K562 (cell line): Measurements from ENCODE around the gene SCNN1A. TPM values are rescaled to one million over a fixed set of nuclear protein-coding genes. Genes with fewer than 3 reads are reported as not detected.

Source experiments
- ARID1B ChIP-seq: fragments of 450-650 bp; IDR thresholded peaks from 2 replicates; pipeline ENCODE4 v1.6.1; 2016; ENCODE audit warnings: antibody characterized with exemption, mild to moderate bottlenecking, inconsistent platforms
- ATF2 ChIP-seq: sonication (generic); formaldehyde crosslinking; IDR thresholded peaks from 2 replicates; pipeline ENCODE4 v1.8.1; 2022; ENCODE audit warnings: missing genetic modification reagents
- DDX20 ChIP-seq: fragments of 450-650 bp; IDR thresholded peaks from 2 replicates; pipeline ENCODE4 v1.6.1; 2016; ENCODE audit warnings: missing genetic modification characterization, low read depth, mild to moderate bottlenecking, missing compliant biosample characterization, moderate library complexity
- FOXA3 ChIP-seq, 2 experiments: fragments of 450-650 bp in 1 of 2; sonication (generic) in 1 of 2; formaldehyde crosslinking; IDR thresholded peaks in 1 of 2; conservative IDR thresholded peaks in 1 of 2; 2 replicates each; pipeline versions ENCODE4 v1.4.0 to v1.8.0; 2020 to 2022; ENCODE audit warnings: mild to moderate bottlenecking in 2 of 2, missing genetic modification reagents in 1 of 2
- GATAD2B ChIP-seq: fragments of 450-650 bp; IDR thresholded peaks from 2 replicates; pipeline ENCODE4 v1.6.1; 2017; ENCODE audit warnings: mild to moderate bottlenecking, borderline replicate concordance
- HCFC1 ChIP-seq: IDR thresholded peaks from 2 replicates; pipeline ENCODE4 v1.6.1; 2012; ENCODE audit warnings: low read depth, low read length, improper control_type of control experiment
- JUNB ChIP-seq: fragments of 450-650 bp; formaldehyde crosslinking; conservative IDR thresholded peaks from 2 replicates; pipeline ENCODE4 v1.4.0; 2020; ENCODE audit warnings: mild to moderate bottlenecking
- JUND ChIP-seq, 2 experiments: IDR thresholded peaks; 2 replicates in 1 of 2; 3 replicates in 1 of 2; pipeline ENCODE4 v1.6.1; 2011; ENCODE audit warnings: borderline replicate concordance in 2 of 2, low read depth in 2 of 2, low read length in 2 of 2, improper control_type of control experiment in 1 of 2, missing biosample characterization in 1 of 2, missing genetic modification characterization in 1 of 2, missing genetic modification reagents in 1 of 2
- KHSRP ChIP-seq: fragments of 450-650 bp; IDR thresholded peaks from 2 replicates; pipeline ENCODE4 v1.6.1; 2017
- MAZ ChIP-seq, 2 experiments: fragments of 450-650 bp in 1 of 2; sonication (generic) in 1 of 2; formaldehyde crosslinking; IDR thresholded peaks in 1 of 2; conservative IDR thresholded peaks in 1 of 2; 2 replicates each; pipeline versions ENCODE4 v1.4.0 to v1.5.0; 2020; ENCODE audit warnings: mild to moderate bottlenecking in 1 of 2, missing genetic modification reagents in 1 of 2
- RAD21 ChIP-seq, 2 experiments: fragments of 250-450 bp in 1 of 2; fragments of 450-650 bp in 1 of 2; sonication (Bioruptor Pico) in 1 of 2; formaldehyde crosslinking in 1 of 2; IDR thresholded peaks in 1 of 2; conservative IDR thresholded peaks in 1 of 2; 2 replicates each; pipeline versions ENCODE4 v1.4.0 to v1.8.0; 2020 to 2022; ENCODE audit warnings: mild to moderate bottlenecking in 2 of 2, moderate library complexity in 1 of 2
- SMARCE1 ChIP-seq: fragments of 450-650 bp; IDR thresholded peaks from 2 replicates; pipeline ENCODE4 v1.7.1; 2016; ENCODE audit warnings: mild to moderate bottlenecking
- TAF9B ChIP-seq: fragments of 450-650 bp; IDR thresholded peaks from 2 replicates; pipeline ENCODE4 v1.6.1; 2018; ENCODE audit warnings: mild to moderate bottlenecking; ENCODE audit not compliant: partially characterized antibody
- ZNF398 ChIP-seq: fragments of 250-450 bp; sonication (Bioruptor Pico); IDR thresholded peaks from 2 replicates; pipeline ENCODE4 v1.8.0; 2021; ENCODE audit warnings: moderate library complexity, mild to moderate bottlenecking, inconsistent platforms
- ZNF445 ChIP-seq: fragments of 250-450 bp; sonication (Bioruptor Pico); IDR thresholded peaks from 2 replicates; pipeline ENCODE4 v1.4.0; 2020; ENCODE audit warnings: low read depth, mild to moderate bottlenecking, moderate library complexity
- polyA plus RNA-seq, 8 experiments: library from polyadenylated mRNA; depleted of rRNA in 4 of 8; stranded (reverse) in 5 of 8; unstranded in 3 of 8; fragments of >200 nt; fragmentation: Nextera tagmentation in 2 of 8; fragmentation: Illumina TruSeq in 1 of 8; extraction: Ambion mirVana in 2 of 8; extraction: Trizol in 1 of 8; gene quantifications; 2 replicates each; pipeline versions ENCODE4 v1.2.1 to v1.2.3, GENCODE V29; 2011 to 2014; ENCODE audit warnings: inconsistent platforms in 1 of 8, missing spikeins in 1 of 8
- total RNA-seq, 7 experiments: library from RNA; depleted of rRNA in 6 of 7; stranded (reverse); fragments of >200 nt in 6 of 7; fragmentation: Illumina TruSeq in 2 of 7; extraction: Trizol in 2 of 7; gene quantifications; 2 replicates each; pipeline versions ENCODE4 v1.2.1 to v1.2.3, GENCODE V29; 2011 to 2021; ENCODE audit warnings: low replicate concordance in 1 of 7
- TF ChIP-seq, protein P1 (sequence below), 3 experiments: IDR thresholded peaks in 2 of 3; conservative IDR thresholded peaks in 1 of 3; 2 replicates each; pipeline ENCODE4 v1.5.1; 2011 to 2012; ENCODE audit warnings: low read length in 3 of 3, mild to moderate bottlenecking in 3 of 3, control low read depth in 2 of 3, improper control_type of control experiment in 1 of 3, inconsistent platforms in 1 of 3, low read depth in 1 of 3, mixed read lengths in 1 of 3, moderate library complexity in 1 of 3; ENCODE audit not compliant: insufficient read depth in 2 of 3
- TF ChIP-seq, protein P2 (sequence below): fragments of 200-800 bp; sonication (Bioruptor generic); IDR thresholded peaks from 2 replicates; pipeline ENCODE4 v1.6.1; 2017; ENCODE audit warnings: missing genetic modification characterization, missing compliant biosample characterization
- TF ChIP-seq, protein P3 (sequence below), 3 experiments: fragments of 200-800 bp in 1 of 3; sonication (Bioruptor generic) in 1 of 3; sonication (generic) in 1 of 3; formaldehyde crosslinking in 1 of 3; IDR thresholded peaks; 2 replicates each; pipeline versions ENCODE4 v1.6.1 to v1.8.0; 2016 to 2022; ENCODE audit warnings: mild to moderate bottlenecking in 2 of 3, missing compliant biosample characterization in 2 of 3, missing genetic modification characterization in 2 of 3, missing genetic modification reagents in 1 of 3

The SCNN1A gene
- total and polyA plus RNA-seq, 9 of the 15 experiments (the other 6 are each of a cell fraction or from before 2014, with no cell fraction given): 0.15 to 0.49 (median 0.32) TPM; not detected in 5

DNA sequence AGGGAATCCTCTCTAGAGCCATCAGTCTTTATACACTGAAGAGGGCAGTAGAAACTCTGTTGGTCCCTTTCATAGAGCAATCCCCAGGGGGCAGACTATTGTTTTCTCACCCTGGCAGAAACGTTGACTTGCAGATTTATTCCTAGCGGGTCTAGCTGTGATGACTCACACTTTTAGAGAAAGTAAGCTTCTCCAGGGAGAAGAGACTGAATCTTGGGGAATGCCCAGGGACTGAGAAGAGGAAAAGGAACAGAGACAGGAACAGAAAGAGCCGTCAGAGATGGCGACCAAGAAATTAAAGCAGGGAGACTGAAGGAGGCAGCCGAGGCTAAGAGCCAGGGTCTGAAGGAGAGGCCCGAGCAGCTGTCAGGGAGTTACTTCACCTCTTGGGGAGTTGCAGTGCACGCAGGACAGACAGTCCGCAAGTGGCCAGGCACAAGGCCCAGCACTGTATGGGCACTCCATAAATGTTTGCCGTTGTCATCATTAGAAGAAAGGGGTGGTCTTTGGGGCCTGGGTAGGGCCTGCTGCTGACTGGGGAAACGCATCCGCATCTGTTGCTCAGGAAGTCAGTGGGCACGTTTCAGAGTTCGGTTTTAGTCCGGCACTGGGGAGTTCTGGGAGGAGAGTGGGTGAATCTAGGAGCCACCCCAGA, 51.9 kb downstream of the SCNN1A start (continued):
- TF ChIP-seq JUNB (CRISPR knock-in tag): peak; percentile 45; the same call in 1 of the 2 replicates
- peak; percentile 85 for TF ChIP-seq SMARCE1
- TF ChIP-seq JUND (IDR thresholded peaks at IDR 0.05; ENCODE audit: borderline replicate concordance, low read depth, low read length): peak; percentile 94
- TF ChIP-seq JUND (tag; IDR thresholded peaks at IDR 0.05; ENCODE audit: borderline replicate concordance, low read depth, low read length): peak; percentile 94
- no peak for TF ChIP-seq DDX20
- TF ChIP-seq, protein P1, sequence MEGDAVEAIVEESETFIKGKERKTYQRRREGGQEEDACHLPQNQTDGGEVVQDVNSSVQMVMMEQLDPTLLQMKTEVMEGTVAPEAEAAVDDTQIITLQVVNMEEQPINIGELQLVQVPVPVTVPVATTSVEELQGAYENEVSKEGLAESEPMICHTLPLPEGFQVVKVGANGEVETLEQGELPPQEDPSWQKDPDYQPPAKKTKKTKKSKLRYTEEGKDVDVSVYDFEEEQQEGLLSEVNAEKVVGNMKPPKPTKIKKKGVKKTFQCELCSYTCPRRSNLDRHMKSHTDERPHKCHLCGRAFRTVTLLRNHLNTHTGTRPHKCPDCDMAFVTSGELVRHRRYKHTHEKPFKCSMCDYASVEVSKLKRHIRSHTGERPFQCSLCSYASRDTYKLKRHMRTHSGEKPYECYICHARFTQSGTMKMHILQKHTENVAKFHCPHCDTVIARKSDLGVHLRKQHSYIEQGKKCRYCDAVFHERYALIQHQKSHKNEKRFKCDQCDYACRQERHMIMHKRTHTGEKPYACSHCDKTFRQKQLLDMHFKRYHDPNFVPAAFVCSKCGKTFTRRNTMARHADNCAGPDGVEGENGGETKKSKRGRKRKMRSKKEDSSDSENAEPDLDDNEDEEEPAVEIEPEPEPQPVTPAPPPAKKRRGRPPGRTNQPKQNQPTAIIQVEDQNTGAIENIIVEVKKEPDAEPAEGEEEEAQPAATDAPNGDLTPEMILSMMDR (IDR thresholded peaks at IDR 0.05 in 2 of 3, conservative IDR thresholded peaks at IDR 0.05 in 1 of 3; ENCODE audit: insufficient read depth in 2 of 3, low read depth in 1 of 3, low read length in 3 of 3): peak; percentile 67 to 93 (median 90)
- TF ChIP-seq ZNF445 (CRISPR knock-in tag): no peak
- no peak for TF ChIP-seq KHSRP
- no peak for TF ChIP-seq ZNF398 (CRISPR knock-in tag)
- no peak for TF ChIP-seq ATF2 (CRISPR knock-in tag)
- TF ChIP-seq GATAD2B: 0 out of 2 replicates have a peak, but pooled peaks have one; percentile 47
- no peak for TF ChIP-seq FOXA3 (CRISPR knock-in tag; conservative IDR thresholded peaks at IDR 0.05 in 1 of 2, IDR thresholded peaks at IDR 0.05 in 1 of 2)
- no peak for TF ChIP-seq HCFC1
- TF ChIP-seq, protein P2, sequence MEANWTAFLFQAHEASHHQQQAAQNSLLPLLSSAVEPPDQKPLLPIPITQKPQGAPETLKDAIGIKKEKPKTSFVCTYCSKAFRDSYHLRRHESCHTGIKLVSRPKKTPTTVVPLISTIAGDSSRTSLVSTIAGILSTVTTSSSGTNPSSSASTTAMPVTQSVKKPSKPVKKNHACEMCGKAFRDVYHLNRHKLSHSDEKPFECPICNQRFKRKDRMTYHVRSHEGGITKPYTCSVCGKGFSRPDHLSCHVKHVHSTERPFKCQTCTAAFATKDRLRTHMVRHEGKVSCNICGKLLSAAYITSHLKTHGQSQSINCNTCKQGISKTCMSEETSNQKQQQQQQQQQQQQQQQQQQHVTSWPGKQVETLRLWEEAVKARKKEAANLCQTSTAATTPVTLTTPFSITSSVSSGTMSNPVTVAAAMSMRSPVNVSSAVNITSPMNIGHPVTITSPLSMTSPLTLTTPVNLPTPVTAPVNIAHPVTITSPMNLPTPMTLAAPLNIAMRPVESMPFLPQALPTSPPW (CRISPR knock-in tag): no peak
- TF ChIP-seq RAD21 (CRISPR knock-in tag; conservative IDR thresholded peaks at IDR 0.05 in 1 of 2, IDR thresholded peaks at IDR 0.05 in 1 of 2): peak; percentile 48 to 72
- TF ChIP-seq MAZ (CRISPR knock-in tag; conservative IDR thresholded peaks at IDR 0.05 in 1 of 2, IDR thresholded peaks at IDR 0.05 in 1 of 2): peak in 1 of 2 experiments; percentile 61; a peak in 2 of 4 replicates
- peak; percentile 35 for TF ChIP-seq TAF9B
- TF ChIP-seq, protein P3, sequence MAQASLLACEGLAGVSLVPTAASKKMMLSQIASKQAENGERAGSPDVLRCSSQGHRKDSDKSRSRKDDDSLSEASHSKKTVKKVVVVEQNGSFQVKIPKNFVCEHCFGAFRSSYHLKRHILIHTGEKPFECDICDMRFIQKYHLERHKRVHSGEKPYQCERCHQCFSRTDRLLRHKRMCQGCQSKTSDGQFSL (CRISPR knock-in tag; IDR thresholded peaks at IDR 0.05): no peak
- TF ChIP-seq, protein P3 (tag; IDR thresholded peaks at IDR 0.05): no peak
- TF ChIP-seq ARID1B: peak; percentile 67
